Endometrial microvascular endothelial cells (primary cell): ENCODE measurements around the gene MAD1L1. TPM values are rescaled to one million over a fixed set of nuclear protein-coding genes. Genes with fewer than 3 reads are reported as not detected.

Experiments
- in situ Hi-C: cut with HindIII; loops from 2 replicates; pipeline ENCODE4 v1.10.0; 2017; ENCODE audit warnings: low sequenced_read_pairs, low pct_unique_long_range_greater_than_20kb; ENCODE audit errors: inconsistent ontology term
- total RNA-seq: library from RNA; depleted of rRNA; stranded (reverse); fragments of >200 nt; gene quantifications from one replicate; pipeline ENCODE4 v1.2.3, GENCODE V29; 2015; ENCODE audit errors: inconsistent ontology term

MAD1L1 gene
- total RNA-seq, 1 donor from 2014 or later = 44.7 TPM

GRCh38 chr7:2138146-2138765 is 94.5 kb downstream of the MAD1L1 start:
- in situ Hi-C loops = no loop called here

- in situ Hi-C loops = no loop called here
These were observed 98.0 kb downstream of the MAD1L1 start for GRCh38 chr7:2134740-2135139.

DNA sequence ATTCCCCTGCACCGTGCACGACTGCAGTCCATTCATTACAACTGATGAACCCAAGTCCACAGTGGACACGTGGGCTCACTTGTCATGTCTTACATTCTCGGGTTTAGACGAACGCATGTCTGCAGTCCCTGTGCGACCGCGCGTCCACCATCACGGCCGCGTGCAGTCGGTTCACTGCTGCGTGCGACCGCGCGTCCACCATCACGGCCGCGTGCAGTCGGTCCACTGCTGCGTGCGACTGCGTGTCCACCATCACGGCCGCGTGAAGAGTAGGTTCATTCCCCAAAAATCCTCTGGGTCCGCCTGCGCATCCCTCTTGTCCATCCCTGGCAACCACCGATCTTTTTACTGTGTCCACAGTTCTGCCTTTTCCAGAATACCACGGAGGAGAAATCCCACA is 100.5 kb downstream of the MAD1L1 start:
- in situ Hi-C loops = no loop called here

GRCh38 chr7:2131800-2132199 is 100.9 kb downstream of the MAD1L1 start:
- in situ Hi-C loops = no loop called here

DNA sequence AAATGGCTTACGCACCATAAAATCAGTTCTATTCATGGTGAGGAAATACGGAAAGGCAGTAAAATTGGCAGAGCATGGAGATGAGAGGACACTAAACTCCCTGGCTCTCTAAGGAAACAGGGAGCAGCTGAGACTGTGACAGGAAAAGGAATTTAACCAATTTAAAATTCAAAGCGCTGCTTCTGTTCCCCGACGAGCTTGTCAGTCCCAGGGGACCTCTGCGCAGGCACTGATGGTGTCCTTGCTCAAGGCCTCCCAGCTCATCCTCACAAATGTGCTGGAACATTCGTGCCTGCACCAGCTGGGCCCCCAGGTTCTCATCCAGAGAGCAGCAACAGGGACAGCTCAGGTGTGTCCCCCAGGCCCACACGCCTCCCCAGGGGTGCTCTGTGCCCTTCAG is 101.4 kb downstream of the MAD1L1 start:
- in situ Hi-C loops = no loop called here

DNA sequence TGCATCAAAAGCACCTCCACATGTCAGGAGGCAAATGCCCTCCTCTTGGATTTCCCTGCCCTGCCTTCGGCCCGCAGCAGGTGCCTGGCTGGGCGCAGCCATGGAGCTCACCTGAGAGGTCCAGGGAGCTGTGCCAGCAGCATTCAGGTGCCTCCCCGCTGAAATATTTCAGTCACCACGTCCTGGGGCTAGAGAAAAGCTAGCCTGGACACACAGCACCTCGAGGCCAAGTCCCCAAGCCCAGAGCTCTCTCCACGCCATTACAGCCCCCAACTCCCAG is 102.7 kb downstream of the MAD1L1 start:
- in situ Hi-C loops = no loop called here

- in situ Hi-C loops = no loop called here
These were observed 103.2 kb downstream of the MAD1L1 start for GRCh38 chr7:2129323-2130095.

DNA sequence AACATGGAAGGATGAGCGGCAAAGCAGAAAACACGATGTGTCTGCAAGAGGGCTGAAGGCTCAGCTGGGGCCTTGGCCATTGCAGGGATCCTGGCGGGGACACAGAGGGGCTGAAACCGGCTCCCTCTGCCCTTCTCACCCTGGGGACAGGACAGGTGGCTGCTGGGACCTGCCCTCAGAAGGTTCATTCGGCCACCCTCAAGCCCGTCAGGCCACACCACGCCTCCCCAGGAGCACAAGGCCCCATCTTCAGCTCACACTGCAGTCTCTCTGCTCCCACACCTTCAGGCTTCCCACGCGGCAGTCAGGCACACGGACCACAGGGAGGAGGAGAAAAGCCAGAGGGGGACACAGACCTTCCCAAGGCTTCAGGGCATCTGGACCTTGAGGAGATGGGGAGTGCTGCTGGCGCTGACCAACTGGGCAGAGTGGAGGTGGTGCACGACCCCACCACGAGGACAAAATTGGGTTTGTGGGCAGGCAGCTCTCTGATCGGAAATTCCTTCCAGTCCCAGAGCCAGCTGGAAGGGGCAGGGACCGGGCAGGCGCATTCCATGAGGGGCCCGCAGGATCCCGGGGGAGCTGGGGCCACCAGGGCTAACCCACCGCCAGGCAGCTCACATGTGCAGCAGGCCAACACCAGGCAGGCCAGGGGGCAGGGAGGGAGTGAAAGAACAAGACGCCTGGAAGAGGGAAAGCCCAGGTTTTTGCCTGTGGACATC is 104.0 kb downstream of the MAD1L1 start:
- in situ Hi-C loops = no loop called here

- in situ Hi-C loops = no loop called here
These were observed 106.1 kb downstream of the MAD1L1 start for GRCh38 chr7:2126621-2127020.

DNA sequence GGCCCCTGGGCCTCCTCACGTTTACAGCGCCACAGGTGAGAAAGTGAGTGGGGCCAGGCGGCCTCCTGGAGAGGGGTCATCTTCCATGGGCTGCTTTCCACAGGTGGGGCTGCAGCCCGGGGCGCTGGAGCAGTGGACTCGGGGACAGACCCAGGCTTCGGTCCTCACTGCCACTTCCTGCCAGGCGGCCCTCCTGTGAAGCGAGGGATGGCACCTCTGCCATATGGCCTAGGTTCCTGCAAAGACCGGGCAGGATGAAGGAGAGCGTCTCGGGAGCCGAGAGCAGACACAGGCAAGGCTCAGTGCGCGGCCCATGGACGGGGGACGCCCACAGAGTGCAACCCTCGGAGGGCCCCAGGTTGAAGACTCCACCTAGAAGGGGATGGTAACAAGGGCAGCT is 106.8 kb downstream of the MAD1L1 start:
- in situ Hi-C loops = no loop called here

DNA sequence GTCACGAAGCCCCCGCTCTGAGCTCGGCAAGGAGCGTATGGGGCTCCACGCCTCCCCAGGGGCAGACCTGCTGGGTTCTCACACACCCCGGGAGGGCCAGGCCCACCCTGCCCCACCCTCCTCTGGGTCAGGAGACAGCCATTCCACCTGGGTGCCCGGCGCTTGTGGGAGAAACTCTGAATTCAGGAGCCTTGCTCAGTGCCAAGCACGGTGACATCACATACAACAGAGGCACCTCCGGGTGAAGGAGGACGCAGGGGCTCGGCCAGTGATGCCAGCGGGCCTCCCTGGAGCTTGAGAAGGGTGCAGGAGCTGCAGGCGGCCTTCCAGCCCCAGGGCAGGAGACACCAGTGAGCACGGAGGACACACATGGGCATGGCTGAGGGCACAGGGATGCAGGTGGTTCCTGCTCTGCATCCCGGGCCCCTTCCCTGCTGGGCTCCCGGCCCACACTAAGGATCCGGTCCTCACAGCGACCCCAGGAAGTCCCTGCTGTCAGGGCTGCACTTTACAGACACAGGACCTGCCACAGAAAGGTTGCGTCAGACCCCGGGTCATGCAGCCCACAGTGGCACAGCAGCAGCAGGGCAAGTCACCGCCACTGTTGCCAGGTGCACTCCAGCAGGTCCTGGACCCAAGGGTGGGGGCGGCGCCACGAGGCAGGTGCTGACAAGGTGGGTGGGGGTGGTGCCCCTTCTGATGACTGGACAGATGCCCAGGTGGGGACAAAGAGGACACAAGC is 108.0 kb downstream of the MAD1L1 start:
- in situ Hi-C loops = no loop called here

DNA sequence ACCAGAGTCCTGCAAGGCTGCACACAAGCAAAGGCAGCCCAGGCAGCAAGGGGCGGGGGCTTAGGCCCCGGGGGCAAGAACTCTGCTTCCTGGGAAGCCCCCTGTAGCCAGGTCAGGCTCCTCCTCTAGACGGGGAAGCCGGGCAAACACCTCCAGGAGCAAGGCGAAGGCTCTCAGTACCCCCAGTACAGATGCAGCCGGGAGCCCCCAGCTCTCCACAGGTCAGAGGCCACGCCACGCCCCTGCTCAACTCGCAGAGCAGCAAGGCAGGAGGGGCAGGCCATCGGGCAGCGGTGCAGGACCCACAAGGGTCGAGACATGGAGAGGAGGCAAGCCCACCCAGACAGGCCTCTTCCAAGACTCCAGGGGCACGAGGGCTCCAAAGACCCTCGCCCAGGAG is 108.8 kb downstream of the MAD1L1 start:
- in situ Hi-C loops = no loop called here

- in situ Hi-C loops = no loop called here
These were observed 109.4 kb downstream of the MAD1L1 start for GRCh38 chr7:2123360-2123759.

- in situ Hi-C loops = no loop called here
These were observed 110.1 kb downstream of the MAD1L1 start for GRCh38 chr7:2122651-2123050.

DNA sequence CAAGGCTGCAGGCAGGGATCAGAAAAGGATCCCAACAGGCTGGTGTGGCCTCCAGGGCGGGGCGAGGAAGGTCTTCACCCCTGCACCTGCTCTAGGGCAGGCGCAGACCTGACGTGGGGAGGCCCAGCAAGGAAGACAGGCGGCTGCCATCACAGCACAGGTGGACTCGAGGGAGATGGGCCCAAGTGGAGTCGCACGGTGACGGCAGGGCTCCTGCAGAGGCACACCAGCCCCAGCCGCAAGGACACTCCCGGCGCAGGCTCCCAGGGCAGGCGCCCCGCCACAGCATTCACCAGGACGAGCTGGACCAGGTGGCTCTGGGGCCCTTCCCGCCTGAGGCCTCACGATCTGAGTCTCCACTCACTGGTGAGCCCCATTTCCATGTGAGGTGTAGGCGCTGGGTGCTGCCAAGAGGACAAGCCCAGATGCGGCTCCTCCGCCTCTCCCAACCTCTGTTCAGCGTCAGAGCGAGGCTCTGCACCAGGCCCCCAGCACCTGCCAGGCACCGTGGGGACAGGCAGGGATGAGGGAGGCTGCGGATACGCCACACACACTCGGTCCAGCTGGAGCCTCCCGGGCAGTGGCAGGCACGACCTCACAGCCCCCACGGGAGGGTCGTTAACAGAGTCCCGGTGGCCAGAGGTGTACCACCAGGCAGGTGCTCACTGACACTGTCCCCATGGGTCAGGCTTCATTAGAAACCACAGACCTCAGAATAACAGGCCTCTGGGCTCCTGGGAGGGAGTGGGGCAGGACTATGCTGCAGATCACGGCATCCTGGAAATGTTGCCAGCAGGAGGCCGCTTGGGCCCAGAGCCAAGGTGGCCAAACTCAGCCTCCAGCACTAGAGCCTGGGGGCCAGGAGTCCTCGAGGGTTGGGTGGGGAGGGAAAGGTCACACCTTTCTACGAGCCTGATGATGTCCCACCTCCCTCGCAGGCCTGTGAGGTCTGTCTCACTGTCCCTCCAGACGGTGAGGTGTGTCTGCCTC is 111.6 kb downstream of the MAD1L1 start:
- in situ Hi-C loops = no loop called here

DNA sequence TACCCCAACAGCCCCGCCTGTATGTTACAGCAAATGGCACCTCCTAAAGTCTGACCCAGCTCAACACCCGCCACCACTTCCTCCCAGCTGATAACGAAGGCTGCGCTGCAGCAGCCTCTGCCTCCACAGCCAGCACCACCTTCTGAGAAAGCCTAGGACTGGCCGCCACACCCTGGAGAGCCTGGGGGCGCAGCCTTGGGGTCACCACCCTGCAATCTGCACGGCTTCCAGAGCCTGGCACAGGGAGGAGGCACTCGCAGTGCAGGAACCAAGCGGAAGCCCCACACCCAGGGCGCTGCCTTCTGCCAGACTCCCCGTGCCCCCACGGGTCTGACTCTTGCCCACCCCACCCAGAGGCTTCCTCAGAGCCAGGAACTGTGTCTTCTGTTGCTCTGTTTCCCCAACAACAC is 112.5 kb downstream of the MAD1L1 start:
- in situ Hi-C loops = no loop called here

GRCh38 chr7:2118630-2119190 is 114.0 kb downstream of the MAD1L1 start:
- in situ Hi-C loops = no loop called here

DNA sequence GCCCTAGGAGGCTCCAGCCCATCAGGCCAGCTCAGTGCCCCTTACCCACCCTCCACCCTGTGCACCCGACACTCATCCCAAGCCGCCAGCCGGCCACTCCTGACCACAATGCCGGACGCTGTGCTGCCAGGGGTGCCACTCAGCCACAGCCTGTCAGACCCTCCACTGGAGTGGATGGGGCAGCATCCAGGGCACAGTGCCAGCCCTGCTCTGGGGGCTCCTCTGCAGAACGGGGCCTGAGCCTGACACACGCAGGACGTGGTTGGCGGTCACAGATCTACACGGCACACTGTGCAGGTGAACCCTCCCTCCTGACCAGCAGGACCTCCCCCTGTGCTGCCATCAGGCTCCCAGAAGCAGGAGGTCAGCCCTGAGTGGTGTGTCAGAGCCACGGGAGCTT is 114.7 kb downstream of the MAD1L1 start:
- in situ Hi-C loops = no loop called here
